LoVo (cell line): ENCODE data around the gene DSN1.
A peak's percentile ranks its signal among the peaks of the same experiment; 100 is the strongest.

Experiments used
- DNase-seq: peaks from one replicate; pipeline ENCODE4 v3.0.0-alpha.2; 2016; ENCODE audit warnings: low spot score

The DSN1 gene

DNA sequence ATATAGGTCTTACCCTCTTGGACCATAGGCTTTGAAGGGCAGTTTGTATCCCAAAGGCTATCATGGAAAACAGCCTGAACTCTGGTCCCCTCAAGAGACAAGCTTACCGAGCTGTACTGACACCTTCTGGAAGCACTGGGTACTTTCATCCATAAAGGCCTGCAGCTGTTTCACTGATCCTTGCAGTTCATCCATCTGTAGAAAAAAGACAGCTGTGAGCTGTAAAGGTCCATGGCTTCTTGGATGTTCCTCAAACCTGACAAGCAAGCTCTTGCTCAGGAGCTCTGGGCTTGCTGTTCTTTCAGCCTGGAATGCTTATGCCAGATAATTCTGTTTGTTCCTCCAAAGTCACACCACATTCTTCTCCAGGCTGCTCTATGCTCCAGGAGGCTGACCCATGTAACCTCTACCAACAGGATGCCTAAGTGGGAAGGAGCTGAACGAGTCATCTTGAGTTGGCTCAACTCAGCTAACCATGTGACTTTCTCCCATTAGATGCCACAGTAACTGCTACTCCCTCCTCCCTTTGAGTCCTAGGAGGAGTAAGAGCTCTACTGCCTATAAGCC is 18.8 kb downstream of the DSN1 start:
- DNase-seq: peak; percentile 31

- no peak for DNase-seq
Observed at GRCh38 chr20:36752582-36752981, 21.0 kb downstream of the DSN1 start.

GRCh38 chr20:36745927-36746659 is 27.5 kb downstream of the DSN1 start, which contains the start of gene NDRG3:
NDRG3 (minus strand) TSS chr20:36746090; CDS start chr20:36721735, 24,355 bp downstream.
- DNase-seq: peak; percentile 94

DNA sequence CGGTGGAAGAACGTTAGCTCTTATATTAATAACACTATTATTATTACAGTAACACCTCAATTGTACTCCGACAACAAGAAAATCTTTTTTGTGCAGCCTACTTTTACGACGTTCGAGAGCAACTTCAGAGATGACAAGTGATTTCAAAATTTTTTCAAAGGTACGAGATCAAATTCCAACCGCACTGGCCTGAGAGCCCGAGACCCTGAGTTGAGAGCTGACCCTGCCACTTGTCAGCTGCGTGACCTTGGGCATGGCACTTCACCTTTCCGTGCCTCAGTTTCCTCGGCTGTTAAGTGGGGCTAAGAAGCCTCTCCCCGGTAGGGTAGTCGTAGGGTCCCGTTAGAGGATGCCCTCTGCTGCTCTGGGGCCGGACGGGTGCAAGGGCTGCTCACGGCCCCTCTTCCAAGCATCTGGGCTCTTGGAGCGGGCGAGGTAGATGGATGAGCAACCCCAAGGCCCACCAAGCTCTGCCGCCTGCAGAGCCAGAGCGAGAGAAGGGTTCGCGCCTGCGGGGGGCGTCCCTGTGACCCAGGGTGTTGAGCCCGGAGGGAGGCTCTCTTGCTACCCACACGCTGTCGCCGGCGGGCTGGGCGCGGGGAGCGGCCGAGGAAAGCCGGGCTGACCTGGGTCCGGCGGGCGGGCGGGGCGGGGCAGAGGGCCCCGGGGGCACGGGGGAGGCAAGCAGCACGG is 28.2 kb downstream of the DSN1 start:
- peak; percentile 7 for DNase-seq

GRCh38 chr20:36744764-36745191 is 28.8 kb downstream of the DSN1 start:
- no peak for DNase-seq

- no peak for DNase-seq
Observed at GRCh38 chr20:36744243-36744642, 29.3 kb downstream of the DSN1 start.

DNA sequence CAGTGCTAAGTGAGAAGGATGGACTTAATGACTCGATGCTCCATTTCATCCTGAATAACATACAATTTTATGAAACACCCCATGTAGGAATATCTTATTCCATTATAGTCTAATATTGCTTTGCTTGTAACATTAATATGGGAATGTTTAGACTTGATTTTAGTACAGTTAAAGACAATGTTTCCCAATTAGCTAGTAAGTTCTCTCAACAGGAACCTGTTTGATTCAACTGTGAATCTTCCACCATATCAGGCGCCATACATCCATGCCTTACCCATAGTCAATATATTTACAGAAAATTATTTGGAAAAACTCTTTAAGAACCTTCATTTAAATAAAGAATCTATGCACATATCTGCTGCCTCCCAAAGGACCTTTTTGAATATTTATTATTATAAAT is 31.0 kb downstream of the DSN1 start:
- DNase-seq: no peak

- no peak for DNase-seq
Observed at GRCh38 chr20:36741072-36741471, 32.5 kb downstream of the DSN1 start.

DNA sequence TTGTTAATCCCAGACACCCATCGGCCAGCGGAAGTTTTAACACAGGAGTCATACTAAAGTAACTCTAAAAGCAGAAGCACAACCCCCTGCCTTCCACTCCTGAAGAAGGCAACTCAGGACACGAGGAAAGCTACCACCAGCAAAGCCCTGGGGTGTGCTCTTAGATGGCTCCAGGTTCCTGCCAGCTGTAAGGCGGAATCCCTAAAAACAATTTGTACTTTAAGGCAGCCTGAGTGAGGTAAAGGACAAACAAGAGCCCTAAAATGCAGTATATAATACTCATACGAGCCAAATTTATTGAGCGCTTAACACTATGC is 36.4 kb downstream of the DSN1 start:
- no peak for DNase-seq

DNA sequence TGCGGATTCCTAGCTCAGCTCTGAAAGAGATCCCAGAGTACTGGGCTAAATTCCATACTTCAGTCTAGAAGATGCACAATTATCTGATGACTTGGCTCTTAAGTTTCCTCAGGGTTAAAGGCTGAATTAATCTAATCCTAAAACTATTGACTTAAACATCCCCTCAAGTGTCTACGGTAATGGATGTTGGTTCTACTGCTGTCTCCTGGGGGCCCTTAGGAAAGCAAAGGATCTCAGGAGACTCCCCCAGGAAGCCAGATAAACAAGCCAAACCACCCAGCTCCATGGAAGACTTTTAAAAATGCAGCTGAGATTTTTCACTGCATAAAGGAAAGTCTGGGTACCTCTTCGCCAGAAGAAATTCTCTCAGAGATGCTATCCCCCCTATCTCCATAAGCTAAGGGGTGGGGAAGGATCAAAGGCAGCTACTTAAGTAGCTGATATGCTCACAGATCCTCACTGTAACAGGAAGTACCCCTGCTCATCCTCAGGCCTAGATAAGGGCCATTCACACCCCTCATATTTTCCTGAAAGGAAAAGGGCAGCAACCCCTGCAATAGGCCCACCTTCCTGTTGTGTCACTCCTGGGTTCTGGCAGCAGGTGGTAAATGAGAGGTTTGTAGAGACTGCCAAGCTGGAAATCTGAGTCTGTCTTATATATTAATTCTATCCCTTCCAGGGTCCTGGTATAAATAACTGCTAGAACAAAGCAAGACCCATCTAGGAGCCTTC is 36.9 kb downstream of the DSN1 start:
- DNase-seq: no peak

GRCh38 chr20:36732456-36732855 is 41.1 kb downstream of the DSN1 start:
- DNase-seq: no peak

DNA sequence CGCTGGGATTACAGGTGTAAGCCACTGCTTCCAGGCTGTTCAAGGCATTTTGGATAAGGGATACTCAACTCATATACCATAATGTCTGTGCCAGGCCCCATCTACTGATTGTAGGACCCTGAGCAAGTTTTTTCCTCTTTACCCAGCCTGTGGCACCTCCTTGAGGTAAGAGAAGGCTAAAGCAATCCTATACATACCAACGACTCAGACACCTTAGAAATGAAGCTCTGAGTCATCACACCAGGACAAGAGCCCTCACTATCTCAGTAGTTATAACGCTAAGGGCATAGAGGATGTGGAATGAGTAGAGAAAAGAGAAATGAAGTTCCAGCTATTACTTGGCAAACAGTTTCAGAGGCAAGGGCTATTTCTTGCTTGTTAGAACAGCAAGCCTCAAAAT is 44.6 kb downstream of the DSN1 start:
- no peak for DNase-seq

- DNase-seq: no peak
Observed at GRCh38 chr20:36726168-36726567, 47.4 kb downstream of the DSN1 start.

- DNase-seq: no peak
Observed at GRCh38 chr20:36720510-36720909, 53.1 kb downstream of the DSN1 start.

DNA sequence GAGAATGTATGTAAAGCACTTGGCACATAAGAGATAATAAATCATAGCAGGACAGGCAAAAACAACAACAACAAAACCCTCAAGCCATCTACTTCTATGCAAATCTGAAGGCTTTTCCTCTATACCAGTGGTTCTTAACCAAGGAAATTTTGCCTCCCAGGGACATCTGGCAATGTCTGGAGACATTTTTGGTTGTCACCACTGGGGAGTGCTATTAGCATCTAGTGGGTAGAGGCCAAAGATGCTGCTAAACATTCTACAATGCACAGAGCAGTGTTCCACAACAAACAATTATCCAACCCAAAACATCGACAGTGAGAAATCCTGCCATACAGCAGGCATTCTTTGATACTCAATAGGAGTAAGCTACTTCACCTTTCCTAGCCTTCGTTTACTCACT is 55.9 kb downstream of the DSN1 start:
- DNase-seq: no peak

GRCh38 chr20:36717021-36717420 is 56.5 kb downstream of the DSN1 start:
- DNase-seq: no peak

DNA sequence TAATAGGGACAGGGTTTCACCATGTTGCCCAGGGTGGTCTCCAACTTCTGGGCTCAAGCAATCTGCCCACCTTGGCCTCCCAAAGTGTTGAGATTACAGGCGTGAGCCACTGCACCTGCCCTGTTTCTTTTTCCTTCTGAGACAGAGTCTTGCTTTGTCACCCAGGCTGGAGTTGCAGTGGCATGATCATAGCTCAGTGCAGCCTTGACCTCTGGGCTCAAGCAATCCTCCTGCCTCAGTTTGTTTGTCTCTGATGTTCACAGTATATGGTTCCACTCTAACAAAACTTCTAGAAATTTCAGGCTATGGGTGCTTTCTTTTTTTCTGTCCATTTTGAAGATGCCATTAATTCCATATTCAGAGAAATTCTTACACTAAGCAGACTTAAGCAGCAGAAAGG is 60.8 kb downstream of the DSN1 start:
- DNase-seq: no peak

DNA sequence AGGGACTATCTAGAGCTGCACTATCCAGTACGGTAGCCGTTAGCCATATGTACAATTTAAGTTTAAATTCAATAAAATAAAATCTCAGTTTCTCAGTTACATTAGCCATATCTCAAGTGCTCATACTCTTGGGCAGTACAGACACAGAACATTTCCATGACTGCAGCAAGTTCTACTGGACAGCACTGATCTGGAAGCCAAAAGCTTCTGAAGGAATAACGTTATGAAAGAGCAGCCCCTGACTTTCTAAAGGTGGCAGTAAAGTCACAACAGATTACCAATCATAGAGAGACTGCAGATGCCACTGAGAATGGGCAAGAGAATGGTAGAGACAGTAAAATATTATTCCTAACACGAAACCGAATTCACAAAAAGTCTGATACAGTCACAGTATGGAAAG is 64.4 kb downstream of the DSN1 start:
- DNase-seq: no peak

DNA sequence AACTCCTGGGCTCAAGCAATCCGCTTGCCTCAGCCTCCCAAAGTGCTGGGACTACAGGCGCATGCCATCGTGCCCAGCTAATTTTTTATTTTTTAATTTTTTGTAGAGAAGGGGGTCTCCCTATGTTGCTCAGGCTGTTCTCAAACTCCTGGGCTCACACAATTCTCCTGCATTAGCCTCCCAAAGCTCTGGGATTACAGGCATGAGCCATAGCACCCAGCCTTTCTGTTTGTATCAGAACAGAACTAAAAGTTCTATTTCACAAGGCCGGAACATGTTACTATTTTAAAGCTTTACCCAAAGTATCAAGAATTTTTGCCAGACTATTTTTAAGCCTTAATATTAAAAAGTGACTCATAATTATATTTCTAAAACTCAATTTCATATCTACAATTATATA is 70.0 kb downstream of the DSN1 start:
- DNase-seq: no peak
